Measurements from ENCODE around the gene GLT1D1.

DNA sequence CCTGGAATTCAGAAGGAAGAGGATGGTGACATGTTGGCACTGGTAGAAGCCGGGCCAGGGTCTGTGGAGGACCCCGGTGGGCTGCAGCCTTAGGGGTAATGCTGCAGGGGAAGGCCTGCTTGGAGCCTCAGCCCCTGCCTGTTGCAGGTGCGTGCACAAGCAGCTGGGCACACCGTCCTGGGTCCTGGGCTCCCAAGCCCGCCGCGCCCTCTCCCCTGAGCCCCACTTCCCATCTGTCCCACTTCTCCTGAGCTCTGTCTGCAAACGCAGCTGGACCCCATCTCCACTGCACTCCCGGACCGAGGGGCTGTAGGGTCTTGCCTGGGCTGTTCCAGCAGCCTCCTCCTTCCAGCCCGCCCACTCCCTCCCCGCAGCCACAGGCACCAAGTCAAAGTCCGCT lies 116.8 kb downstream of the GLT1D1 start:
- TF ChIP-seq POLR2A (IDR thresholded peaks at IDR 0.05), result no peak
- TF ChIP-seq, protein P1, sequence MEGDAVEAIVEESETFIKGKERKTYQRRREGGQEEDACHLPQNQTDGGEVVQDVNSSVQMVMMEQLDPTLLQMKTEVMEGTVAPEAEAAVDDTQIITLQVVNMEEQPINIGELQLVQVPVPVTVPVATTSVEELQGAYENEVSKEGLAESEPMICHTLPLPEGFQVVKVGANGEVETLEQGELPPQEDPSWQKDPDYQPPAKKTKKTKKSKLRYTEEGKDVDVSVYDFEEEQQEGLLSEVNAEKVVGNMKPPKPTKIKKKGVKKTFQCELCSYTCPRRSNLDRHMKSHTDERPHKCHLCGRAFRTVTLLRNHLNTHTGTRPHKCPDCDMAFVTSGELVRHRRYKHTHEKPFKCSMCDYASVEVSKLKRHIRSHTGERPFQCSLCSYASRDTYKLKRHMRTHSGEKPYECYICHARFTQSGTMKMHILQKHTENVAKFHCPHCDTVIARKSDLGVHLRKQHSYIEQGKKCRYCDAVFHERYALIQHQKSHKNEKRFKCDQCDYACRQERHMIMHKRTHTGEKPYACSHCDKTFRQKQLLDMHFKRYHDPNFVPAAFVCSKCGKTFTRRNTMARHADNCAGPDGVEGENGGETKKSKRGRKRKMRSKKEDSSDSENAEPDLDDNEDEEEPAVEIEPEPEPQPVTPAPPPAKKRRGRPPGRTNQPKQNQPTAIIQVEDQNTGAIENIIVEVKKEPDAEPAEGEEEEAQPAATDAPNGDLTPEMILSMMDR (IDR thresholded peaks at IDR 0.05 in 4 of 5, conservative IDR thresholded peaks at IDR 0.05 in 1 of 5), result no peak

Data from gastrocnemius medialis (tissue), 4 donors.